MM.1S (cell line): Measurements from ENCODE around the gene TRPC6.

Experiments
- DNase-seq: peaks from one replicate; pipeline ENCODE4 v3.0.0-alpha.2; 2015
- H2AFZ ChIP-seq: fragments of 300-600 bp; sonication (generic); 2 replicates; pipeline ENCODE4 v1.6.0; 2016; ENCODE audit warnings: antibody characterized with exemption, low read length
- H3F3A ChIP-seq: fragments of 300-600 bp; sonication (generic); 2 replicates; pipeline ENCODE4 v1.6.1; 2016; ENCODE audit warnings: mild to moderate bottlenecking, antibody characterized with exemption, low read length, moderate library complexity, mixed read lengths; ENCODE audit not compliant: insufficient read depth
- H3K27ac ChIP-seq: fragments of 300-600 bp; sonication (generic); 2 replicates; pipeline ENCODE4 v1.5.1; 2016; ENCODE audit warnings: mild to moderate bottlenecking, low read length
- H3K27me3 ChIP-seq: fragments of 300-600 bp; sonication (generic); replicated peaks from 2 replicates; pipeline ENCODE4 v1.6.0; 2016; ENCODE audit warnings: low read length; ENCODE audit not compliant: insufficient read depth
- H3K36me3 ChIP-seq: fragments of 300-600 bp; sonication (generic); replicated peaks from 2 replicates; pipeline ENCODE4 v1.6.1; 2016; ENCODE audit warnings: mild to moderate bottlenecking, low read length, mixed read lengths; ENCODE audit not compliant: insufficient read depth
- H3K4me1 ChIP-seq: fragments of 300-600 bp; sonication (generic); 2 replicates; pipeline ENCODE4 v1.6.1; 2016; ENCODE audit warnings: low read length, mixed read lengths
- H3K4me2 ChIP-seq: fragments of 300-600 bp; sonication (generic); 2 replicates; pipeline ENCODE4 v1.6.0; 2016; ENCODE audit warnings: low read depth, low read length
- H3K4me3 ChIP-seq: fragments of 300-600 bp; sonication (generic); 2 replicates; pipeline ENCODE4 v1.5.1; 2016; ENCODE audit warnings: low read length, mixed read lengths
- H3K79me2 ChIP-seq: fragments of 300-600 bp; sonication (generic); 2 replicates; pipeline ENCODE4 v1.6.1; 2016; ENCODE audit warnings: mixed run types, low read length, mixed read lengths
- H3K9ac ChIP-seq: fragments of 300-600 bp; sonication (generic); 2 replicates; pipeline ENCODE4 v1.6.1; 2016; ENCODE audit warnings: low read length, mixed read lengths
- H3K9me2 ChIP-seq: fragments of 300-600 bp; sonication (generic); replicated peaks from 2 replicates; pipeline ENCODE4 v1.6.1; 2016; ENCODE audit warnings: mild to moderate bottlenecking, low read length, mixed read lengths; ENCODE audit not compliant: insufficient read depth
- H3K9me3 ChIP-seq: fragments of 300-600 bp; sonication (generic); replicated peaks from 2 replicates; pipeline ENCODE4 v1.6.1; 2016; ENCODE audit warnings: mild to moderate bottlenecking, low read length, mixed read lengths; ENCODE audit not compliant: insufficient read depth
- H4K20me1 ChIP-seq: fragments of 300-600 bp; sonication (generic); 2 replicates; pipeline ENCODE4 v1.6.1; 2016; ENCODE audit warnings: mild to moderate bottlenecking, low read length, moderate library complexity, mixed read lengths; ENCODE audit not compliant: insufficient read depth
- CTCF ChIP-seq: fragments of 300-600 bp; sonication (generic); IDR thresholded peaks from 2 replicates; pipeline ENCODE4 v1.5.1; 2016; ENCODE audit warnings: antibody characterized with exemption, low read length, mixed read lengths
- EZH2 ChIP-seq: fragments of 300-600 bp; sonication (generic); optimal IDR thresholded peaks from 2 replicates; pipeline ENCODE3; 2017; ENCODE audit warnings: low read depth, mild to moderate bottlenecking, antibody characterized with exemption, low read length, mixed read lengths
- EZH2phosphoT487 ChIP-seq: fragments of 300-600 bp; sonication (generic); IDR thresholded peaks from 2 replicates; pipeline ENCODE4 v1.6.1; 2018; ENCODE audit warnings: antibody characterized with exemption, low read length

The TRPC6 gene

GRCh38 chr11:101582989-101583250 is 887 bp downstream of the TRPC6 start:
- H3K9me3 ChIP-seq, result no peaks in the 10 kb centered on the region
- no peaks in the 10 kb centered on the region for H3K9me2 ChIP-seq
- no peak for DNase-seq
- no peaks in the 10 kb centered on the region for H3K79me2 ChIP-seq
- no peak overlapping the region for H3K4me3 ChIP-seq
- H3K36me3 ChIP-seq, result no peaks in the 10 kb centered on the region
- H3K27me3 ChIP-seq, result no peaks in the 10 kb centered on the region
- no peak for TF ChIP-seq EZH2
- TF ChIP-seq CTCF, result no peak
- no peak for TF ChIP-seq EZH2phosphoT487
- no peaks in the 10 kb centered on the region for H4K20me1 ChIP-seq
- H3K9ac ChIP-seq, result no peak overlapping the region
- H2AFZ ChIP-seq, result no peak overlapping the region
- H3K4me2 ChIP-seq, result no peak overlapping the region
- no peaks in the 10 kb centered on the region for H3K4me1 ChIP-seq
- no peak overlapping the region for H3K27ac ChIP-seq
- H3F3A ChIP-seq, result no peaks in the 10 kb centered on the region

- no peak overlapping the region for H3K9ac ChIP-seq
- no peak overlapping the region for H3K27ac ChIP-seq
- H3K27me3 ChIP-seq, result no peaks in the 10 kb centered on the region
- no peaks in the 10 kb centered on the region for H3F3A ChIP-seq
- no peak for TF ChIP-seq EZH2
- TF ChIP-seq EZH2phosphoT487, result no peak
- no peak for TF ChIP-seq CTCF
- H3K4me2 ChIP-seq, result no peak overlapping the region
- H3K4me1 ChIP-seq, result no peaks in the 10 kb centered on the region
- H3K4me3 ChIP-seq, result no peak overlapping the region
- H3K79me2 ChIP-seq, result no peaks in the 10 kb centered on the region
- no peaks in the 10 kb centered on the region for H4K20me1 ChIP-seq
- no peaks in the 10 kb centered on the region for H3K9me2 ChIP-seq
- H2AFZ ChIP-seq, result no peak overlapping the region
- H3K36me3 ChIP-seq, result no peaks in the 10 kb centered on the region
- DNase-seq, result no peak
- H3K9me3 ChIP-seq, result no peaks in the 10 kb centered on the region
These were observed 1.4 kb downstream of the TRPC6 start for GRCh38 chr11:101582236-101582988.

GRCh38 chr11:101577461-101577860 is 6.3 kb downstream of the TRPC6 start:
- Histone ChIP-seq H3K27ac (no peak overlapping the region), H3K9ac (no peak overlapping the region), H3K9me2 (no peaks in the 10 kb centered on the region), H3K4me2 (no peak overlapping the region), H4K20me1 (no peaks in the 10 kb centered on the region), H3F3A (no peaks in the 10 kb centered on the region), H3K36me3 (no peaks in the 10 kb centered on the region), H3K27me3 (no peaks in the 10 kb centered on the region), H3K79me2 (no peaks in the 10 kb centered on the region), H2AFZ (no peak overlapping the region), H3K4me3 (no peak overlapping the region), H3K9me3 (no peaks in the 10 kb centered on the region), H3K4me1 (no peaks in the 10 kb centered on the region)
- TF ChIP-seq CTCF (no peak), EZH2phosphoT487 (no peak), EZH2 (no peak)
- DNase-seq, result no peak
